Measurements from ENCODE around the gene THRB.

The THRB gene

DNA sequence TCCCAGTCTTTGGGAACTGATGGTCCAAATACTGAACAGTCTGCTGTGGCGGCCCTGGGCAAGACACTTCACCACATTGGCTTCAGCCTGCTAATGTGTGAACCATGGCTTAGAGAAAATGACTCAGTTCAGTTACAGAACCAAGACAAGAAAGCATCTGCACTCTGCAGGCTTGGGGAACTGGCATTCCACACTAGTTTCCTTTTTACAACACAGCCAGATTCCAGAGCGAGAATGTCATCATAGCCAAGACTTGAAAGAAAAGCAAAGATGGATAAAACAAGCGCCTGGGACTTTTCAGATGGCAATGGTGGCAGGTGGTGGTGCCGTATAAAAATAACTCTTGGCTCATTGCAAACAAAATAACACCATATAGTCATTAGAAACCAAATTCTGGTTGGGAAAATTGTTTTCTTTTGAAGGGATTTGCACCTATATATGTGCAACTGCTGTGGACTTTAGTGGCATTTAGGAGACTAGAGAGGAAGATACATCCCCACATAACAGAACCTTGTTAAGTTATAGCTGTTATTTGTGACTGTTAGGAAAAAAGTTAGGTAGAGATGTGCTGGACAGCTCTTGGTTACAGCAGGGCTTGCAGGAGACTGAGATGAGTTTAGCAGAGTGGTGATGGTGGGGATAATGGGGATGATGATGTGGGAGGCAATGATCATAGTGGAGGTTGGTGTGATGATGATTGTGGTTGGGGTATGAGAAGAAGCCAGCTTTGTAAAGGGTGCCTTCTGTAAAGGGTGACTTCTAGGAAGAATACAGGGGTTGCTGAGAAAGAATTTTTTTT, 273.6 kb downstream of the THRB start:
- DNase-seq, result no peak

DNA sequence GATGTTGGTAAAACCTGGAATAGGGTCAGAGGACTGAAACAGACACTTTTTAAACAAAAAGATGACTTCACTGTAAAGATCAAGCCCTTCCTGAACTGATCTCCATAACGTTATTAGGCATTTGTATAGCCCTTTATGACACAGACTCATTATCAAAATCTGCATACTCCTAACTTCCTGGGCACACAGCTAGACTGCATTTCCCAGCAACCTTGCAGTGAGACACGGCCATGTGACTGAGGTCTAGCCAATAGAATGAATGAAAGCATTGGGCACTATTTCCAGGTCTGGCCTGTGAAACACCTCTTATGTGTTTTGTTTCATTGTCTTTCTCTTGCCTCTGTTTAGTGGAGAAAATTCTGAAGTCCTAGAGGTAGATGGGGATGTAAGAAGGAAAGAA, 279.1 kb downstream of the THRB start:
- no peak for DNase-seq

- no peak for DNase-seq
Measured at GRCh38 chr3:24211381-24211780, 283.3 kb downstream of the THRB start.

GRCh38 chr3:24202071-24202470, 292.6 kb downstream of the THRB start:
- no peak for DNase-seq

DNA sequence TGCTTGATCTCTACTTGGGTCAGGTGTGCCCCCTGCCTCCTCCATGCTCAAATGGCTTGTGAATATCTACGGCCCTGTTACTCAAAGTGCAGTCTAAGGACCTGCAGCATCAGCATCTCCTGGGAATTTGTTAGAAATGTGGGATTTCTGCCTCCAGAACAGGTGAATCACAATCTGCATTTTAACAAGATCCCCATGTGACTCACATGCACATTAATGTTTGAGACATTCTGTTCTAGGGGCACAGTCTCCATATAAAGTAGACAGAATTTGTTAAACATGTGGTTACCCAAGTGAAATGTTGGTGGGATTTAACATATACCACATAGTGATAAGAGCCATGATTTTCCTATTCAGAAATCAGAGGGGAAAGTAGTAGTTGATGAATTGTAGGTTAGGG, 293.3 kb downstream of the THRB start:
- no peak for DNase-seq

DNA sequence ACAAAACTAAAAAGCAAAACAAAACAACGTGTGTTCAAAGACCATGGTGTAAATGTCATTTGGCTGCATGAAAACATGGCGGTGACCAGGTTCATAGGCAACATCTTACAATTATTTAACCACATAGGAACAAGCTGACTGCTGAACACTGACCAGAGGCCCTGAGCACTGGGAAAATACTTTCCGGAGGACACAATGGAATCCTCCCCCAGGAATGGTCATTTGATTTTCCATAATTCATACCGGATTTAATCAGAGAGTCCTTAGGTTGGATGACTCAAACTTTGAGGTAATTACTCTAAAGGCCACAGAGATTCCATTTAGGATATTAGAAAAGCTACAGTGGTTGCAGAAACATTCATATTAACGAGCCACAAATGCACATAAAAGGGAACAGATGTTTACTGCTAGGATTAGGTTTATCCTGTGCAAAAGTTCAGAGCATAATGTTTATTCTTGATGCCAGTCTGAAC, 294.8 kb downstream of the THRB start:
- no peak for DNase-seq

DNA sequence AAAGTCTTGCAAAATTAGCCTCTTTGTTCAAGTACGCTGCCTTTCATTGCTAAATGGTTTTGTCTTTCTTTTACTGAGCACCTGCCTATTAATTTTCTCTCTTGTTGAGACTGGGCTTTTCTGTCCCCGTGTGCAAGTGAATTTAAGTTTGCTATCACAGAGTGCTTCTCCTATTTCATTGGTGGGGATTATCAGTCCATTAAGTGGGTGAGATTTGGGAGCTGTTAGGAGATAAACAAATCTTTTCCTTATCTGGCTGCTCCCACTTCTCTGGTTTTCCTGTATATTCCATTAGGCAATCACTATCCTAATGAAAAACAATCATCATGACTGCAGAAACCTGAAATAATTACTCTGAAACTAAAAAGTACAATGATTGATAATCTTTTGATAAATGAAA, 295.4 kb downstream of the THRB start:
- DNase-seq, result no peak

DNA sequence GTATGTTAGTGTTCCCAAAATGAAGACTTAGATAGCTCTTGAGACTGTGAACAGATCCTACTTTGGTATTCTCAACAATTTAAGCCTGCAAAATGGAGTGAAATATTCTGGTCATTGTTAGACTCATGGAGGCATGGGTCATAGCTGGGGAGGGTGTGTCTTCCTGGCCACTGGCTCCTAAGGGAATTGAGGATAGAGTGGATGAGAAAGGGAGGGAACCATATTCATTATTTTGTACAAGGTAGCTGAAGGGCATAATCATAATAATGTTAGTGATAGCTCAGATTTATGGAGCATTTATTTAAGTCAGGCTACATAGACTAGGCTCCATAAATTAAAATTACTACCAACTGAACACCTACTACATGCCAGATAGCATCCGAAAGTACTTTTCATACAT, 295.9 kb downstream of the THRB start:
- no peak for DNase-seq

DNA sequence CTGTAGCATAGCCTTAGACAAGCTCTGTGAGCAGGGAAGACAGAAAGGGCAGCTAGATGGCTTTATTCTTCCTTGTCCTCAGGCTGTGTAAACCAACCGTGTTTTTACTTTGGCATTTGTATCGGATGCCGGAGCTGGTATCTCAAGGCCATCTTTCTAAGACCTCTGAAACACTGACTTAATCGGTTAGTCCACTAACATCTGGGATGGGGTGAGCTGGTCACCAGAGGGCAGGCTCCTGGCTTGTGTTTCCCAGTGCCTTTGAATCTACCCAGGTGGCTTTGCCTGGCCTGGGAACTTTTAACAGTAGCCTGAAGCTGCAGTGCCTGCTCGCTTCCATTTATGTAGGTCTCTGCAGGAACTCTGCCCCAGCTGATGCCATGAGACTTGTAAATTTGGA, 296.8 kb downstream of the THRB start:
- no peak for DNase-seq

- no peak for DNase-seq
Measured at GRCh38 chr3:24196526-24196925, 298.1 kb downstream of the THRB start.

GRCh38 chr3:24195504-24196230, 299.0 kb downstream of the THRB start:
- DNase-seq, result no peak

- no peak for DNase-seq
Measured at GRCh38 chr3:24192469-24193056, 302.1 kb downstream of the THRB start.

GRCh38 chr3:24191801-24192403, 302.7 kb downstream of the THRB start:
- DNase-seq, result no peak

- DNase-seq, result no peak
Measured at GRCh38 chr3:24190256-24190655, 304.4 kb downstream of the THRB start.

DNA sequence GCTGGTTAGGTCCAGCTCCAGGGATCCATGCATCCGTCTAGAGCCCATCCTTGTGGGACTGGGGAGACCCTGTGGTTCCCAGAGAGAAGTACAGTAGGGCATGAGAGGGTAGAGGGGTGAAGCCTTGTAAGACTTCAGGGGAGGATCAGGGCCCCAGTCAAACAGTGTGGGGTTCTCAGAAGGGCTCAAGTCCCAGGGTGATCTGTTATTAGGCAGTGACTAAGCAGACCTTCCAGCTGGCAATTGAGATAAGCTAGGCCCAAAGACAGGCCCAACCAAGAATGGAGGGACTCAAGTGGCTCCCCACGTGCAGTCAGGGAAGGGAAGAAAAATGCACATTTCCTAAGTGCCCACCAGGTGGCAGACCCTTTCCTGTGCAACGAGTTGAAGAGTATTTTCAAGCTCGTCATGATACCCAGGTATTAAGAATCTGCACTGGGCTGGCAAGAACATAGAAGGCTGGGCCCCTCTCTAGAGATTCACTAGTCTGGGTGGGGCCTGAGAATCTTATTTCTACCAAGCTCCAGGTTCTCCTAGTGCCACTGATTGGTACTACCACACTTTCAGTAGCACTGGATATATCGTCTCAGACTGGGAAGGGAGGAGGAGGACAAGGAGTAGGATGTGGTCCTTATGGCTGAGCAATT, 308.8 kb downstream of the THRB start:
- DNase-seq, result peak in 1 of 5 experiments; percentile 35

- no peak for DNase-seq
Measured at GRCh38 chr3:24184528-24185176, 310.0 kb downstream of the THRB start.

DNA sequence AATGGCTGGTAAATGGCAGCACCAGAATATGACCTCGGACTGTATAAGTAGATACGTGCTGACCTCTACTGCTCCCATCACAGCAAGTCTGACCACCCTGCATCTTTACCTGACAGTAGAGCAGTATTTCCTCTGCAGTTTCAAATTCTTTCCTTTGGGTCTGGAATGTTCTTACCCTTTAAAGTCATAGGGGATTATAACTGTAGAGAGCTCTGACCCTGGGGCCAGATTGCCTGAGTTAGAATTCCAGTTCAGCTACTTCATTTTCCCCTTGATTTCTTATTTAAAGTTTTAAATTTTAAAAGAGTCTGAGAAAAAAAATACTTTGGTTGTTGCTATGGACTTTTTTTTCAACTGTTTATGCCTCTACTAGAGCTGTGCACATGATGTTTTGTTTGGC, 311.9 kb downstream of the THRB start:
- no peak for DNase-seq

GRCh38 chr3:24181256-24181655, 313.4 kb downstream of the THRB start:
- DNase-seq, result no peak

DNA sequence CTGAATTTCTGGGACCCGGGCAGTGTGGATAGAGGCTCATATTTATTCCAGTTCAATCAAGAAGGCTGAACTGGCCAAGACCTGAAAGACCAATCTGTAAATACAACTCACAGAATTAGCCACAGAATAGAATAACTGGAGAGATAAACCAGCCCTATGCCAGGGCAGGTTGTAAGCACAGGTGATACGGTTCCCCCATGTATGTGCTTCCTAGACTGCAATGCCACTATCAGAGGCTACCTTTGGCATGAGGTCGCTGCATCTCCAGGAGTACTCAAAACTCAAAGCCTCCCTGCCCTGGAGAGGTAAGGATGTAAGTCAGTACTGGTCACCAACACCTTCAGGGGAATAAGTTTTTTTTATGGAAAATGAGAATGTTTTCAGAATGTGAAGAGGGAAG, 314.0 kb downstream of the THRB start:
- no peak for DNase-seq

- no peak for DNase-seq
Measured at GRCh38 chr3:24177201-24177600, 317.4 kb downstream of the THRB start.

GRCh38 chr3:24174614-24175013, 320.0 kb downstream of the THRB start:
- no peak for DNase-seq

GRCh38 chr3:24168977-24169376, 325.7 kb downstream of the THRB start:
- no peak for DNase-seq

All from T-helper 2 cell (primary cell).